Stomach (tissue), 9 donors: Measurements from ENCODE around the gene SND1. TPM values are rescaled to one million over a fixed set of nuclear protein-coding genes. Genes with fewer than 3 reads are reported as not detected.

Experiments used
- DNase-seq, 2 donors: peaks; one replicate each; pipeline versions ENCODE4 v3.0.0 to v3.0.0-alpha.2; 2013 to 2019
- H3K27ac ChIP-seq, 5 donors: fragments of 200-600 bp in 4 of 5; sonication (generic) in 4 of 5; one replicate each; pipeline ENCODE4 v1.5.1; 2013 to 2019; ENCODE audit warnings: mild to moderate bottlenecking in 1 of 5, moderate library complexity in 1 of 5
- H3K27me3 ChIP-seq, 3 donors: fragments of 200-600 bp; sonication (generic); one replicate each; pipeline ENCODE4 v1.5.1; 2017 to 2019; ENCODE audit warnings: mixed run types in 1 of 3
- H3K36me3 ChIP-seq, 4 donors: fragments of 200-600 bp; sonication (generic); 1 replicate in 3 of 4; 2 replicates in 1 of 4; pipeline ENCODE4 v1.5.1; 2016 to 2019
- H3K4me1 ChIP-seq, 4 donors: fragments of 200-600 bp; sonication (generic); one replicate each; pipeline ENCODE4 v1.5.1; 2016 to 2019
- H3K4me3 ChIP-seq, 4 donors: fragments of 200-600 bp; sonication (generic) in 3 of 4; one replicate each; pipeline ENCODE4 v1.5.1; 2016 to 2019; ENCODE audit warnings: mild to moderate bottlenecking in 1 of 4
- H3K9me3 ChIP-seq, 4 donors: fragments of 200-600 bp; sonication (generic); one replicate each; pipeline ENCODE4 v1.5.1; 2016 to 2019
- EP300 ChIP-seq: sonication (generic); formaldehyde crosslinking; IDR thresholded peaks from one replicate; pipeline ENCODE4 v1.6.1; 2017; ENCODE audit warnings: antibody characterized with exemption
- POLR2A ChIP-seq, 4 donors: fragments of 450-650 bp; IDR thresholded peaks; one replicate each; pipeline ENCODE4 v1.6.1; 2016; ENCODE audit warnings: antibody characterized with exemption in 4 of 4, control low read depth in 2 of 4, mild to moderate bottlenecking in 1 of 4, moderate library complexity in 1 of 4
- POLR2AphosphoS5 ChIP-seq, 3 donors: sonication (generic); formaldehyde crosslinking; IDR thresholded peaks; one replicate each; pipeline ENCODE4 v1.6.1; 2016; ENCODE audit warnings: antibody characterized with exemption in 3 of 3
- WGBS, 5 donors: extraction: QIAGEN DNeasy Blood & Tissue Kit in 3 of 5; methylation state at CpG; one replicate each; pipeline versions ENCODE4 v1.1.5 to v1.1.7; 2013 to 2018; 5-methylcytosine and 5-hydroxymethylcytosine counted together
- intact Hi-C: fragments of 100-400 bp; cut with DNase I; formaldehyde crosslinking; loops from one replicate; pipeline ENCODE4 v1.15.1; 2023; ENCODE audit warnings: low total_unique reads
- polyA plus RNA-seq, 3 donors: library from polyadenylated mRNA; stranded (reverse); fragments of 200-250 nt; gene quantifications; one replicate each; pipeline ENCODE4 v1.2.3, GENCODE V29; 2013
- total RNA-seq, 5 donors: library from RNA; depleted of rRNA; stranded (reverse); fragments of >200 nt; gene quantifications; one replicate each; pipeline versions ENCODE4 v1.1.0 to v1.2.3, GENCODE V29; 2014 to 2016
- TF ChIP-seq, protein P1 (sequence below), 7 experiments: fragments of 450-650 bp in 4 of 7; fragments of 200-600 bp in 3 of 7; sonication (generic) in 3 of 7; IDR thresholded peaks; one replicate each; pipeline ENCODE4 v1.5.1; 2016 to 2019; ENCODE audit warnings: antibody characterized with exemption in 7 of 7, control low read depth in 2 of 7, mild to moderate bottlenecking in 1 of 7
- donor health status: healthy with polysubstance abuse.
- donor health status: Bipolar disorder and iron deficiency.
- donor health status: healthy.

Gene SND1
- total and polyA plus RNA-seq, 8 donors = 63.3 to 799 (median 126) TPM

DNA sequence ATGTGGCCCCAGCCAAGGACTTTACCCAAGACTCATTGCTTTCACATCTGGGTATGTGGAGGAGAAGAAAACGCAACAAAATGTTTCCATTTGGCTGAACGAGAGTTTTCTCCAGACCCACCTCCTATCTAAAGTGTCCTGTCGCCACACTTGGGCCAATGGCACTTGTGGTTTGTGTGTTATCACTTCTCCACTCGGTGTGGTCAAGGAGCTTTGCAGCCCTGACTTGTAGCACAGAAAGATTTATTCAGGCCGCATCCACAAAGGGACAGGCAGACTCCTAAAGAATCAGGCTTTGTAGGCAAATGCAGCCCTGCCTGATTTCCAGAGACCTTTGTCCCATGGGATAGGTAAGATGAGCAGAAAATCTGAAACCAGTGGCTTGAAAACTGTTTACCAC lies 392.1 kb downstream of the SND1 start:
- no peak for DNase-seq
- TF ChIP-seq, protein P1, sequence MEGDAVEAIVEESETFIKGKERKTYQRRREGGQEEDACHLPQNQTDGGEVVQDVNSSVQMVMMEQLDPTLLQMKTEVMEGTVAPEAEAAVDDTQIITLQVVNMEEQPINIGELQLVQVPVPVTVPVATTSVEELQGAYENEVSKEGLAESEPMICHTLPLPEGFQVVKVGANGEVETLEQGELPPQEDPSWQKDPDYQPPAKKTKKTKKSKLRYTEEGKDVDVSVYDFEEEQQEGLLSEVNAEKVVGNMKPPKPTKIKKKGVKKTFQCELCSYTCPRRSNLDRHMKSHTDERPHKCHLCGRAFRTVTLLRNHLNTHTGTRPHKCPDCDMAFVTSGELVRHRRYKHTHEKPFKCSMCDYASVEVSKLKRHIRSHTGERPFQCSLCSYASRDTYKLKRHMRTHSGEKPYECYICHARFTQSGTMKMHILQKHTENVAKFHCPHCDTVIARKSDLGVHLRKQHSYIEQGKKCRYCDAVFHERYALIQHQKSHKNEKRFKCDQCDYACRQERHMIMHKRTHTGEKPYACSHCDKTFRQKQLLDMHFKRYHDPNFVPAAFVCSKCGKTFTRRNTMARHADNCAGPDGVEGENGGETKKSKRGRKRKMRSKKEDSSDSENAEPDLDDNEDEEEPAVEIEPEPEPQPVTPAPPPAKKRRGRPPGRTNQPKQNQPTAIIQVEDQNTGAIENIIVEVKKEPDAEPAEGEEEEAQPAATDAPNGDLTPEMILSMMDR (IDR thresholded peaks at IDR 0.05) = no peak
- no peak for TF ChIP-seq POLR2AphosphoS5 (IDR thresholded peaks at IDR 0.05)
- TF ChIP-seq EP300 = no peak
- TF ChIP-seq POLR2A (IDR thresholded peaks at IDR 0.05) = no peak
- 69 to 86% (median 76%) methylated on average over 5 of the region's 5 CpGs for WGBS, 5 donors
- Histone ChIP-seq H3K4me3 (no peak overlapping the region), H3K9me3 (no peaks in the 10 kb centered on the region), H3K27me3 (no peaks in the 10 kb centered on the region), H3K36me3 (peaks cover 0 to 11% (median 8%) of the 10 kb centered on the region in 4 donors), H3K4me1 (peaks cover 0 to 8% (median 0%) of the 10 kb centered on the region in 4 donors), H3K27ac (no peak overlapping the region)
- intact Hi-C loops = no loop called here

GRCh38 chr7:128045158-128045557 lies 393.2 kb downstream of the SND1 start:
- 69 to 86% (median 77%) methylated on average over 1 of the region's 1 CpG for WGBS, 5 donors
- Histone ChIP-seq H3K4me3 (no peak overlapping the region), H3K9me3 (no peaks in the 10 kb centered on the region), H3K4me1 (peaks cover 0 to 8% (median 0%) of the 10 kb centered on the region in 4 donors), H3K27ac (no peak overlapping the region), H3K27me3 (no peaks in the 10 kb centered on the region), H3K36me3 (peaks cover 0 to 11% (median 8%) of the 10 kb centered on the region in 4 donors)
- DNase-seq = no peak
- TF ChIP-seq, protein P1 (IDR thresholded peaks at IDR 0.05) = no peak
- TF ChIP-seq EP300 (no peak), POLR2AphosphoS5 (IDR thresholded peaks at IDR 0.05) (no peak), POLR2A (IDR thresholded peaks at IDR 0.05) (no peak)
- intact Hi-C loops = no loop called here

DNA sequence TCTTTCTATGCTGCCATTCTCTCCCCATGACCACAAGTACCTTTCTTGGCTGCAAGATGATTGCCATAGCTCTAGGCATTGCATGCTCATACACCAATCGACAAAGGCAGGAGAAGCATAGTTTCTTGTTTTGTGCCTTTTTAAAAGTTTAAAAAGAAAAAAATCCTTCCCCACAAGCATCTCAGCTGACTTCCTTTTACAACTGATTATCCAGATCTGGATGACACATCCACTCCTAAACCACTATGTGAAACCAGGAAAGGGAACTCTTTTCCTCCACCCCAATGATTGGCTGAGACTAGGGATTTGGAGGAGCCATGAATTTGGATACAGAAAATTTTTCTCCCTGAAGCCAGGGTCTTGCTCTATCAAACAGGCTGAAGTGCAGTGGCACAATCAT lies 393.8 kb downstream of the SND1 start:
- Histone ChIP-seq H3K4me3 (no peak overlapping the region), H3K27ac (no peak overlapping the region), H3K27me3 (no peaks in the 10 kb centered on the region), H3K9me3 (no peaks in the 10 kb centered on the region), H3K36me3 (peaks cover 0 to 11% (median 8%) of the 10 kb centered on the region in 4 donors), H3K4me1 (peaks cover 0 to 8% (median 0%) of the 10 kb centered on the region in 4 donors)
- DNase-seq = no peak
- intact Hi-C loops = no loop called here
- 79 to 100% (median 87%) methylated on average over 1 of the region's 1 CpG for WGBS, 5 donors
- TF ChIP-seq, protein P1 (IDR thresholded peaks at IDR 0.05) = no peak
- TF ChIP-seq EP300 (no peak), POLR2A (IDR thresholded peaks at IDR 0.05) (no peak), POLR2AphosphoS5 (IDR thresholded peaks at IDR 0.05) (no peak)

DNA sequence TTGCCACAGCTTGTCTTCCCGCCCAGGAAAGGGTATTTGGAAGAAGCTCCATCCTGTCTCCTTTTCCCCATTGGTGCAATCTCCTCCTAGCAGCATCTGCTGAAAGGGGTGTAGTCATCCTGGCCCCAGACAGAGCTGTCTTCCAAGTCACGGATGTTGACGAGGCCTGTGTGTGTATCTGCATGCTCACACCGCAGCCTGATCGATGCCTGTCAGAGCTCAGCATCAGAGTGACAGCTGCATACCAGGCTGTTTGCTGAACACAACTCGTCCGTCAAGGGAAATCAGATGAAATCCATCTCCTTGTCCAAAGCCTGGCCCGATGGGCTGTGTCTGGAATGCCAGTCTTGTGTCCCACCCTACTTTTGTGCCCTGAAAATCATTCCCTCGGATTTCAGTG lies 400.4 kb downstream of the SND1 start:
- WGBS, 5 donors = 91 to 94% (median 92%) methylated on average over 9 of the region's 9 CpGs
- intact Hi-C loops = no loop called here
- DNase-seq = no peak

More for the DNA sequence above, 400.4 kb downstream of the SND1 start:
- Histone ChIP-seq H3K27ac (no peak overlapping the region), H3K36me3 (peaks cover 0 to 7% (median 0%) of the 10 kb centered on the region in 4 donors), H3K9me3 (no peaks in the 10 kb centered on the region), H3K4me3 (no peak overlapping the region), H3K4me1 (peaks cover 0 to 12% (median 9%) of the 10 kb centered on the region in 4 donors), H3K27me3 (no peaks in the 10 kb centered on the region)
- TF ChIP-seq EP300 (no peak), POLR2AphosphoS5 (IDR thresholded peaks at IDR 0.05) (no peak), POLR2A (IDR thresholded peaks at IDR 0.05) (no peak)
- TF ChIP-seq, protein P1 (IDR thresholded peaks at IDR 0.05) = no peak
